NCI-H82 (cell line): Measurements from ENCODE around the gene FBXO4.
"Not testable (repeated sequence)": the region's sequence is repeated elsewhere in the genome, so short reads cannot be mapped to it uniquely, and the experiment has no call there.

Experiments
- DNase-seq: peaks from one replicate; lab custom pipeline; 2025; lab: John Stamatoyannopoulos, UW

FBXO4 gene

DNA sequence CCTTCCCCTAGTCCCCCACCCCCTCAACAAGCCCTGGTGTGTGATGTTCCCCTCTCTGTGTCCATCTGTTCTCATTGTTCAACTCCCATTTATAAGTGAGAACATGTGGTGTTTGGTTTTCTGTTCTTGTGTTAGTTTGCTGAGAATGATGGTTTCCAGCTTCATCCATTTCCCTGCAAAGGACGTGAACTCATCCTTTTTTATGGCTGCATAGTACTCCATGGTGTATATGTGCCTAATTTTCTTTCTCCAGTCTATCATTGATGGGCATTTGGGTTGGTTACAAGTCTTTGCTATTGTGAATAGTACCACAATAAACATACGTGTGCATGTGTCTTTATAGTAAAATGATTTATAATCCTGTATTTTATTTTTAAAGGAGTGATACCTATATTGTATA is 57.8 kb downstream of the FBXO4 start:
- DNase-seq, result not testable (repeated sequence)

GRCh38 chr5:41983284-41983683 is 58.2 kb downstream of the FBXO4 start:
- no peak for DNase-seq

DNA sequence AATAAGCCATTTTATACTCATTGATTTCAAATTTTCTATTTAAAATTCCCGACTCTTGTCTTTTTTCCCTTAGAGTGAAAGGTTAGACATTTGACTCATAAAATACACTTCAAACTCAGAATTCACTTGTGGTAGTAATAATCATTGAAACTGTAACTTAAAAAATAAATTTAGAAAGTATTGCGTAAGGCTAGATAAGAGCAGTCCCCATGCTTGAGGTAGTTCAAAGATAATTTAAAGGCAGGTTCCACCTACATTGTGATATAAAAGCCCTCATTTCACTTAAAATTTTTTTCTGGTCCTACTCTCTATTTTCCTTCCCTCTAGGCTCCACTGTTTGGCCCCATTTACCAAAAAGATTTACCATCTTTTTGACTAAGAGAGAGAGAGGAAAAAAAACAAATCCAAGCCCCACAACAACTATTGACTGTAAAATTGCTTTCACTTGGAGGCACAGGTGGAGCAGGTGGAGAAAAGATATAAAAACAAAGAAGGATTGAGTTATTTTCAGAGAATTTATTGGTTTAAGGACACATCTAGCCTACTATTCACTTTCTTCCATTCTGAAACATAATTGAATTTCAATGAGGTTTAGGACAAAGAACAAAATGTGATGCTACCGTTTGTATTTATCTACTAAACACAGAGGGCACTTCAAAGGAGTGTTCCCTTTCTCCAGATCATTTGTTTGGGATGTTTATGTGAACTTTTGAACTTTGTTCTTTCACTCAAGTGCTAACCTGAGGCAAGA is 61.0 kb downstream of the FBXO4 start:
- DNase-seq, result no peak
